ENCODE data around the gene KLF3. TPM values are rescaled to one million over a fixed set of nuclear protein-coding genes. Genes with fewer than 3 reads are reported as not detected.

The KLF3 gene
- total RNA-seq, 1 donor from 2014 or later = 24.8 TPM

- no peak overlapping the region for H3K4me3 ChIP-seq
- H3K79me2 ChIP-seq (ENCODE audit: low read depth) = no peaks in the 10 kb centered on the region
- no peak overlapping the region for H3K27ac ChIP-seq
- H3K4me2 ChIP-seq = no peak overlapping the region
- no peaks in the 10 kb centered on the region for H3K27me3 ChIP-seq
- H4K20me1 ChIP-seq (ENCODE audit: low read depth) = no peaks in the 10 kb centered on the region
- Mint-ChIP-seq H3K27ac (no peak overlapping the region), H3K9me3 (peaks cover 6% of the 10 kb centered on the region), H3K4me1 (peaks cover 16% of the 10 kb centered on the region), H3K4me3 (no peak overlapping the region), H3K27me3 (ENCODE audit: insufficient read depth, low read depth) (peaks cover 7% of the 10 kb centered on the region), H3K36me3 (peaks cover 3% of the 10 kb centered on the region)
- no peak overlapping the region for H3K9ac ChIP-seq
- H3K36me3 ChIP-seq = no peaks in the 10 kb centered on the region
- H2AFZ ChIP-seq (replicated peaks) = no peak overlapping the region
- H3F3A ChIP-seq (ENCODE audit: low read depth) = no peaks in the 10 kb centered on the region
- TF ChIP-seq EZH2phosphoT487 (IDR thresholded peaks at IDR 0.05) (no peak), EZH2 (IDR thresholded peaks at IDR 0.05) (no peak), CTCF (IDR thresholded peaks at IDR 0.05) (no peak)
- H3K9me3 ChIP-seq (ENCODE audit: low read depth) = no peaks in the 10 kb centered on the region
- peaks cover 7% of the 10 kb centered on the region for H3K4me1 ChIP-seq
- DNase-seq (ENCODE audit: low spot score) = no peak
Observed at GRCh38 chr4:38650133-38650532, 13.9 kb upstream of the KLF3 start.

- peaks cover 6% of the 10 kb centered on the region for H3K36me3 Mint-ChIP-seq
- Histone ChIP-seq H3K79me2 (ENCODE audit: low read depth) (no peaks in the 10 kb centered on the region), H3K27ac (no peak overlapping the region), H3K9me3 (ENCODE audit: low read depth) (no peaks in the 10 kb centered on the region), H3K4me2 (peak overlapping the region; percentile 3), H3K27me3 (no peaks in the 10 kb centered on the region), H3K4me1 (peaks cover 7% of the 10 kb centered on the region), H3K36me3 (no peaks in the 10 kb centered on the region), H3F3A (ENCODE audit: low read depth) (no peaks in the 10 kb centered on the region), H2AFZ (replicated peaks) (no peak overlapping the region), H3K4me3 (no peak overlapping the region), H3K9ac (no peak overlapping the region), H4K20me1 (ENCODE audit: low read depth) (no peaks in the 10 kb centered on the region)
- H3K9me3 Mint-ChIP-seq = peaks cover 6% of the 10 kb centered on the region
- DNase-seq (ENCODE audit: low spot score) = no peak
- peaks cover 14% of the 10 kb centered on the region for H3K4me1 Mint-ChIP-seq
- peak overlapping the region; percentile 90 for H3K27ac Mint-ChIP-seq
- H3K27me3 Mint-ChIP-seq (ENCODE audit: insufficient read depth, low read depth) = peaks cover 6% of the 10 kb centered on the region
- no peak overlapping the region for H3K4me3 Mint-ChIP-seq
- no peak for TF ChIP-seq EZH2 (IDR thresholded peaks at IDR 0.05)
- no peak for TF ChIP-seq EZH2phosphoT487 (IDR thresholded peaks at IDR 0.05)
- no peak for TF ChIP-seq CTCF (IDR thresholded peaks at IDR 0.05)
Observed at GRCh38 chr4:38654273-38654672, 9.7 kb upstream of the KLF3 start.

GRCh38 chr4:38656111-38656510, 7.9 kb upstream of the KLF3 start:
- TF ChIP-seq CTCF (IDR thresholded peaks at IDR 0.05) (no peak), EZH2 (IDR thresholded peaks at IDR 0.05) (no peak), EZH2phosphoT487 (IDR thresholded peaks at IDR 0.05) (no peak)
- no peak for DNase-seq (ENCODE audit: low spot score)
- Mint-ChIP-seq H3K27ac (no peak overlapping the region), H3K9me3 (peaks cover 17% of the 10 kb centered on the region), H3K36me3 (peaks cover 11% of the 10 kb centered on the region), H3K4me3 (no peak overlapping the region), H3K4me1 (peaks cover 14% of the 10 kb centered on the region), H3K27me3 (ENCODE audit: insufficient read depth, low read depth) (peaks cover 6% of the 10 kb centered on the region)
- Histone ChIP-seq H3K36me3 (no peaks in the 10 kb centered on the region), H3F3A (ENCODE audit: low read depth) (no peaks in the 10 kb centered on the region), H3K9ac (no peak overlapping the region), H3K4me2 (no peak overlapping the region), H3K27ac (no peak overlapping the region), H3K79me2 (ENCODE audit: low read depth) (peaks cover 2% of the 10 kb centered on the region), H2AFZ (replicated peaks) (no peak overlapping the region), H3K4me1 (peaks cover 7% of the 10 kb centered on the region), H3K4me3 (no peak overlapping the region), H3K9me3 (ENCODE audit: low read depth) (no peaks in the 10 kb centered on the region), H3K27me3 (no peaks in the 10 kb centered on the region), H4K20me1 (ENCODE audit: low read depth) (no peaks in the 10 kb centered on the region)

Measured in neural progenitor cell (in vitro differentiated cells).